IMR-90 (cell line): ENCODE data around the gene GPR39. TPM values are rescaled to one million over a fixed set of nuclear protein-coding genes. Genes with fewer than 3 reads are reported as not detected.

Experiments
- ATAC-seq: fragments of 200-7000 bp; cut with Tn5 transposase; 2 replicates; pipeline ENCODE4 v1.9.1; 2020; ENCODE audit warnings: low read depth, mild to moderate bottlenecking, moderate library complexity
- BruUV-seq: library from RNA; stranded (reverse); fragments of 400-500 nt; replicated peaks from 2 replicates; lab custom pipeline; 2021; lab: Mats Ljungman, UMichigan
- CTCF ChIA-PET: fragments of 300-600 bp; formaldehyde crosslinking; extraction: SDS; loops from one replicate; lab custom pipeline; 2021; ENCODE audit warnings: antibody characterized with exemption; lab: Yijun Ruan, JAX
- POLR2A ChIA-PET: fragments of 300-600 bp; sonication (Branson Sonifier 250); formaldehyde crosslinking; loops from one replicate; lab custom pipeline; 2022; ENCODE audit warnings: antibody characterized with exemption; ENCODE audit not compliant: unreplicated experiment; lab: Charles Lee
- DNase-seq: peaks from one replicate; pipeline ENCODE4 v3.0.0; 2013
- H2AFZ ChIP-seq: replicated peaks from 2 replicates; pipeline ENCODE3; 2013; ENCODE audit warnings: low read length, mild to moderate bottlenecking; ENCODE audit not compliant: poor library complexity
- H2AK5ac ChIP-seq: 2 replicates; pipeline ENCODE4 v1.6.1; 2013; ENCODE audit warnings: low read depth, low read length, inconsistent platforms
- H2AK9ac ChIP-seq: replicated peaks from 2 replicates; pipeline ENCODE3; 2013; ENCODE audit warnings: mild to moderate bottlenecking, low read depth, low read length, moderate library complexity; ENCODE audit not compliant: poor library complexity
- H2BK120ac ChIP-seq: 2 replicates; pipeline ENCODE4 v1.6.1; 2013; ENCODE audit warnings: low read depth, low read length, inconsistent platforms
- H2BK15ac ChIP-seq: 3 replicates; pipeline ENCODE4 v1.6.1; 2013; ENCODE audit warnings: low read depth, low read length, inconsistent platforms
- H2BK20ac ChIP-seq: 2 replicates; pipeline ENCODE4 v1.6.1; 2013; ENCODE audit warnings: low read depth, mild to moderate bottlenecking, inconsistent platforms, low read length, moderate library complexity
- H2BK5ac ChIP-seq: 2 replicates; pipeline ENCODE4 v1.6.1; 2013; ENCODE audit warnings: mild to moderate bottlenecking, low read depth, low read length, inconsistent platforms; ENCODE audit not compliant: poor library complexity, severe bottlenecking
- H3K14ac ChIP-seq: replicated peaks from 2 replicates; pipeline ENCODE4 v1.6.1; 2013; ENCODE audit warnings: low read depth, low read length, inconsistent platforms
- H3K18ac ChIP-seq: 2 replicates; pipeline ENCODE4 v1.6.1; 2013; ENCODE audit warnings: low read depth, low read length, control low read depth
- H3K23ac ChIP-seq: 2 replicates; pipeline ENCODE4 v1.6.1; 2013; ENCODE audit warnings: low read depth, low read length, inconsistent platforms
- H3K27ac ChIP-seq: 2 replicates; pipeline ENCODE4 v1.5.1; 2013; ENCODE audit warnings: mild to moderate bottlenecking, control low read depth, low read length; ENCODE audit not compliant: insufficient read depth
- H3K27me3 ChIP-seq: 2 replicates; pipeline ENCODE4 v1.6.1; 2013; ENCODE audit warnings: low read length; ENCODE audit not compliant: control insufficient read depth, insufficient read depth
- H3K36me3 ChIP-seq: 2 replicates; pipeline ENCODE4 v1.6.1; 2013; ENCODE audit warnings: low read length, mixed read lengths; ENCODE audit not compliant: control insufficient read depth, insufficient read depth
- H3K4ac ChIP-seq: 2 replicates; pipeline ENCODE4 v1.6.1; 2013; ENCODE audit warnings: low read depth, low read length, inconsistent platforms
- H3K4me1 ChIP-seq: 2 replicates; pipeline ENCODE4 v1.6.1; 2013; ENCODE audit warnings: low read length, mixed read lengths; ENCODE audit not compliant: control insufficient read depth, insufficient read depth
- H3K4me2 ChIP-seq: 2 replicates; pipeline ENCODE4 v1.6.1; 2013; ENCODE audit warnings: low read depth, mild to moderate bottlenecking, control low read depth, low read length, moderate library complexity
- H3K4me3 ChIP-seq: 2 replicates; pipeline ENCODE4 v1.5.1; 2013; ENCODE audit warnings: low read depth, mild to moderate bottlenecking, control low read depth, low read length, moderate library complexity; ENCODE audit not compliant: insufficient read depth
- H3K56ac ChIP-seq: 2 replicates; pipeline ENCODE4 v1.6.1; 2013; ENCODE audit warnings: low read length, inconsistent platforms; ENCODE audit not compliant: insufficient read depth; ENCODE audit errors: extremely low read depth
- H3K79me1 ChIP-seq, 2 experiments: 2 replicates each; pipeline ENCODE4 v1.6.1; 2013; ENCODE audit warnings: low read length in 2 of 2, inconsistent platforms in 1 of 2, low read depth in 1 of 2
- H3K9ac ChIP-seq: 2 replicates; pipeline ENCODE4 v1.6.1; 2013; ENCODE audit warnings: low read depth, low read length, control low read depth
- H3K9me1 ChIP-seq: 2 replicates; pipeline ENCODE4 v1.6.1; 2013; ENCODE audit warnings: low read length, inconsistent platforms; ENCODE audit not compliant: insufficient read depth
- H3K9me3 ChIP-seq: 2 replicates; pipeline ENCODE4 v1.6.1; 2013; ENCODE audit warnings: low read length; ENCODE audit not compliant: control insufficient read depth, insufficient read depth
- H4K20me1 ChIP-seq: 2 replicates; pipeline ENCODE4 v1.6.1; 2013; ENCODE audit warnings: low read length, inconsistent platforms; ENCODE audit not compliant: insufficient read depth
- H4K5ac ChIP-seq: 2 replicates; pipeline ENCODE4 v1.6.1; 2013; ENCODE audit warnings: mild to moderate bottlenecking, low read depth, low read length, control low read depth
- H4K8ac ChIP-seq, 2 experiments: 2 replicates each; pipeline ENCODE4 v1.6.1; 2013; ENCODE audit warnings: low read depth in 2 of 2, low read length in 2 of 2, control low read depth in 1 of 2, inconsistent platforms in 1 of 2
- H4K91ac ChIP-seq: 2 replicates; pipeline ENCODE4 v1.6.1; 2013; ENCODE audit warnings: low read depth, low read length, inconsistent platforms; ENCODE audit not compliant: insufficient read depth
- MAZ ChIP-seq: IDR thresholded peaks from 2 replicates; pipeline ENCODE4 v1.6.1; 2012; ENCODE audit warnings: low read depth, mild to moderate bottlenecking, low read length, improper control_type of control experiment, moderate library complexity, borderline replicate concordance
- SMC3 ChIP-seq: fragments of 150-350 bp; IDR thresholded peaks from 2 replicates; pipeline ENCODE4 v1.6.1; 2016; ENCODE audit warnings: low read depth, mild to moderate bottlenecking, antibody characterized with exemption, low read length, moderate library complexity
- WGBS, 2 experiments: methylation state at CpG; one replicate each; pipeline versions ENCODE4 v1.1.5 to v1.1.7; 2013; ENCODE audit warnings: missing lambda C conversion rate in 2 of 2; ENCODE audit not compliant: insufficient read length in 1 of 2; ENCODE audit errors: extremely low coverage in 2 of 2; 5-methylcytosine and 5-hydroxymethylcytosine counted together
- dilution Hi-C: fragments of 300-500 bp; cut with HindIII; formaldehyde crosslinking; loops from one replicate; pipeline ENCODE4 v1.14.3; 2018; ENCODE audit warnings: low sequenced_read_pairs; ENCODE audit not compliant: unreplicated experiment
- in situ Hi-C: fragments of 300-500 bp; cut with MboI; formaldehyde crosslinking; loops from 3 replicates; pipeline ENCODE4 v1.14.3; 2019; ENCODE audit warnings: low sequenced_read_pairs, inconsistent platforms, mixed read lengths
- intact Hi-C: fragments of 100-400 bp; cut with micrococcal nuclease; formaldehyde crosslinking; loops from 2 replicates; pipeline ENCODE4 v1.10.0; 2022
- polyA plus RNA-seq, 3 experiments: library from polyadenylated mRNA; depleted of rRNA; stranded (reverse); fragments of >200 nt; gene quantifications; 2 replicates each; pipeline ENCODE4 v1.2.3, GENCODE V29; 2012; ENCODE audit warnings: low replicate concordance in 1 of 3
- total RNA-seq: library from RNA; depleted of rRNA; stranded (reverse); fragments of >200 nt; gene quantifications from 2 replicates; pipeline ENCODE4 v1.2.3, GENCODE V29; 2012

Gene GPR39
- total and polyA plus RNA-seq, 2 of the 4 experiments (the other 2 are of a cell fraction) = 4.4 to 9.0 TPM

- Histone ChIP-seq H3K79me1 (0 out of 4 replicates have a peak, but pooled peaks cover 0 to 2% of the 10 kb centered on the region in 2 experiments), H3K56ac (no peak overlapping the region), H2BK120ac (no peak overlapping the region), H2AFZ (no peak overlapping the region), H2AK5ac (no peak overlapping the region), H4K91ac (no peak overlapping the region), H3K27me3 (no peaks in the 10 kb centered on the region), H2BK5ac (no peak overlapping the region), H2BK20ac (no peak overlapping the region), H4K5ac (no peak overlapping the region), H2BK15ac (no peak overlapping the region), H4K8ac (no peak overlapping the region), H3K18ac (no peak overlapping the region), H3K9ac (no peak overlapping the region), H2AK9ac (no peak overlapping the region), H3K9me3 (no peaks in the 10 kb centered on the region), H3K4me1 (peaks cover 8% of the 10 kb centered on the region; the same call in 1 of the 2 replicates), H3K27ac (no peak overlapping the region), H4K20me1 (no peaks in the 10 kb centered on the region; the same call in 1 of the 2 replicates), H3K14ac (no peak overlapping the region), H3K4me3 (no peak overlapping the region), H3K9me1 (peaks cover 11% of the 10 kb centered on the region), H3K4me2 (no peak overlapping the region), H3K23ac (no peak overlapping the region), H3K4ac (no peak overlapping the region), H3K36me3 (peaks cover 6% of the 10 kb centered on the region; the same call in 1 of the 2 replicates)
- no TSS peak for BruUV-seq
- ChIA-PET POLR2A (no interaction called here), CTCF (no interaction called here)
- dilution Hi-C loops (no loop called here), intact Hi-C loops (no loop called here), in situ Hi-C loops (no loop called here)
- DNase-seq (no peak), ATAC-seq (no peak)
- no CpG with 5 or more reads among the region's 5 CpGs for WGBS, 2 experiments
- TF ChIP-seq MAZ (no peak), SMC3 (no peak)
Measured at GRCh38 chr2:132638313-132639040, 221.9 kb downstream of the GPR39 start.
